ENCODE measurements around the gene LRRC28. TPM values are rescaled to one million over a fixed set of nuclear protein-coding genes. Genes with fewer than 3 reads are reported as not detected.

Gene LRRC28
- total RNA-seq, 2 experiments from 2014 or later = 15.2 to 18.2 TPM

- ChIA-PET CTCF (interaction anchor here (1.0 kb wide), 1 partner anchor 9 kb away, joined by 3 read pairs; no protein-coding TSS in a partner anchor), POLR2A (no interaction called here)
- peaks cover 49% of the 10 kb centered on the region for H3K4me1 Mint-ChIP-seq
- intact Hi-C loops (cut with DNase I, micrococcal nuclease) = no loop called here
- no peak overlapping the region for H3K27ac Mint-ChIP-seq
- no peak overlapping the region for H3K4me3 Mint-ChIP-seq
- no peaks in the 10 kb centered on the region for H3K36me3 Mint-ChIP-seq (ENCODE audit: low read depth)
- DNase-seq (no peak), ATAC-seq (no peak)
- H3K27me3 Mint-ChIP-seq = no peaks in the 10 kb centered on the region
- no peaks in the 10 kb centered on the region for H3K9me3 Mint-ChIP-seq (ENCODE audit: low read depth)
Measured at GRCh38 chr15:99440029-99440428, 188.7 kb downstream of the LRRC28 start.

Other genes starting within 250 kb of the LRRC28 start
- not detected for gene PGPEP1L, start 243.7 kb upstream of the LRRC28 start, total RNA-seq
- gene SYNM, start 146.4 kb upstream of the LRRC28 start, total RNA-seq = under 1 TPM; 0.09 to 0.14 TPM
- gene TTC23, start 1.9 kb upstream of the LRRC28 start, total RNA-seq = 1 to 10 TPM; 5.5 to 9.0 TPM

Data from activated CD4-positive, alpha-beta T cell treated with anti-CD3 and anti-CD28 coated beads for 36 hours (primary cell).